HUES6 (cell line): ENCODE measurements around the gene IGSF22.
A peak's percentile ranks its signal among the peaks of the same experiment; 100 is the strongest.

Experiments used
- H3K27ac ChIP-seq: 2 replicates; pipeline ENCODE4 v1.7.0; 2013; ENCODE audit warnings: low read depth, mild to moderate bottlenecking, low read length, inconsistent platforms
- H3K27me3 ChIP-seq: 2 replicates; pipeline ENCODE4 v1.6.1; 2013; ENCODE audit warnings: low read length; ENCODE audit not compliant: control insufficient read depth, insufficient read depth
- H3K36me3 ChIP-seq: 2 replicates; pipeline ENCODE4 v1.6.1; 2013; ENCODE audit warnings: low read length; ENCODE audit not compliant: control insufficient read depth, insufficient read depth
- H3K4me1 ChIP-seq: 2 replicates; pipeline ENCODE4 v1.6.1; 2013; ENCODE audit warnings: low read length; ENCODE audit not compliant: control insufficient read depth, insufficient read depth
- H3K4me3 ChIP-seq: 2 replicates; pipeline ENCODE4 v1.5.1; 2013; ENCODE audit warnings: low read depth, low read length
- H3K9ac ChIP-seq: one replicate; pipeline ENCODE4 v1.6.1; 2013; ENCODE audit warnings: mild to moderate bottlenecking, low read length
- H3K9me3 ChIP-seq: 2 replicates; pipeline ENCODE4 v1.6.1; 2013; ENCODE audit warnings: low read depth, low read length; ENCODE audit not compliant: control insufficient read depth, insufficient read depth

The IGSF22 gene

GRCh38 chr11:18726040-18726439 lies at the start of gene IGSF22:
TSS of gene IGSF22 (minus strand) at chr11:18726188. CDS start at chr11:18724236, 1,952 bp downstream.
- no peak within 1 kb of the TSS for H3K27ac ChIP-seq
- no peaks in the 10 kb centered on the region for H3K27me3 ChIP-seq
- H3K4me1 ChIP-seq, result peaks cover 16% of the 10 kb centered on the region
- no peak within 1 kb of the TSS for H3K9ac ChIP-seq
- H3K4me3 ChIP-seq, result no peak within 1 kb of the TSS
- H3K9me3 ChIP-seq, result no peaks in the 10 kb centered on the region
- no peaks in the 10 kb centered on the region for H3K36me3 ChIP-seq

- Histone ChIP-seq H3K27ac (no peak overlapping the region), H3K9me3 (no peaks in the 10 kb centered on the region), H3K27me3 (peaks cover 3% of the 10 kb centered on the region; the same call in 1 of the 2 replicates)
These were observed 48.8 kb upstream of the IGSF22 start for GRCh38 chr11:18774801-18775200.

GRCh38 chr11:18773681-18774080 lies 47.7 kb upstream of the IGSF22 start:
- H3K4me1 ChIP-seq, result peaks cover 19% of the 10 kb centered on the region
- no peak overlapping the region for H3K4me3 ChIP-seq
- H3K9me3 ChIP-seq, result no peaks in the 10 kb centered on the region
- no peaks in the 10 kb centered on the region for H3K36me3 ChIP-seq
- no peak overlapping the region for H3K27ac ChIP-seq
- peaks cover 3% of the 10 kb centered on the region; the same call in 1 of the 2 replicates for H3K27me3 ChIP-seq
- H3K9ac ChIP-seq, result no peak overlapping the region

More at GRCh38 chr11:18774801-18775200, 48.8 kb upstream of the IGSF22 start:
- no peak overlapping the region for H3K4me3 ChIP-seq
- peaks cover 19% of the 10 kb centered on the region for H3K4me1 ChIP-seq
- H3K36me3 ChIP-seq, result no peaks in the 10 kb centered on the region
- no peak overlapping the region for H3K9ac ChIP-seq

GRCh38 chr11:18773104-18773503 lies 47.1 kb upstream of the IGSF22 start:
- H3K9me3 ChIP-seq, result no peaks in the 10 kb centered on the region
- no peak overlapping the region for H3K9ac ChIP-seq
- no peak overlapping the region for H3K27ac ChIP-seq
- H3K27me3 ChIP-seq, result peaks cover 3% of the 10 kb centered on the region; the same call in 1 of the 2 replicates
- no peak overlapping the region; the same call in 1 of the 2 replicates for H3K4me3 ChIP-seq
- no peaks in the 10 kb centered on the region for H3K36me3 ChIP-seq
- H3K4me1 ChIP-seq, result peaks cover 19% of the 10 kb centered on the region

GRCh38 chr11:18772211-18772610 lies 46.2 kb upstream of the IGSF22 start:
- H3K4me3 ChIP-seq, result no peak overlapping the region
- no peak overlapping the region for H3K9ac ChIP-seq
- no peak overlapping the region for H3K27ac ChIP-seq
- peaks cover 3% of the 10 kb centered on the region; the same call in 1 of the 2 replicates for H3K27me3 ChIP-seq
- H3K9me3 ChIP-seq, result no peaks in the 10 kb centered on the region
- no peaks in the 10 kb centered on the region for H3K36me3 ChIP-seq
- H3K4me1 ChIP-seq, result peaks cover 19% of the 10 kb centered on the region

- peaks cover 3% of the 10 kb centered on the region; the same call in 1 of the 2 replicates for H3K27me3 ChIP-seq
- no peaks in the 10 kb centered on the region for H3K9me3 ChIP-seq
- H3K36me3 ChIP-seq, result no peaks in the 10 kb centered on the region
- H3K4me1 ChIP-seq, result peaks cover 19% of the 10 kb centered on the region
- no peak overlapping the region for H3K27ac ChIP-seq
- no peak overlapping the region for H3K9ac ChIP-seq
- H3K4me3 ChIP-seq, result no peak overlapping the region
These were observed 45.5 kb upstream of the IGSF22 start for GRCh38 chr11:18771266-18772035.

GRCh38 chr11:18770479-18771125 lies 44.6 kb upstream of the IGSF22 start:
- H3K27ac ChIP-seq, result no peak overlapping the region
- H3K36me3 ChIP-seq, result no peaks in the 10 kb centered on the region
- H3K27me3 ChIP-seq, result peaks cover 3% of the 10 kb centered on the region; the same call in 1 of the 2 replicates
- H3K4me3 ChIP-seq, result no peak overlapping the region
- no peak overlapping the region for H3K9ac ChIP-seq
- H3K9me3 ChIP-seq, result no peaks in the 10 kb centered on the region
- H3K4me1 ChIP-seq, result peaks cover 19% of the 10 kb centered on the region

GRCh38 chr11:18769802-18770456 lies 43.9 kb upstream of the IGSF22 start:
- H3K27ac ChIP-seq, result no peak overlapping the region
- H3K36me3 ChIP-seq, result no peaks in the 10 kb centered on the region
- H3K27me3 ChIP-seq, result peaks cover 3% of the 10 kb centered on the region; the same call in 1 of the 2 replicates
- no peaks in the 10 kb centered on the region for H3K9me3 ChIP-seq
- H3K9ac ChIP-seq, result peak overlapping the region; percentile 34
- no peak overlapping the region for H3K4me3 ChIP-seq
- H3K4me1 ChIP-seq, result peaks cover 19% of the 10 kb centered on the region

GRCh38 chr11:18768978-18769377 lies 43.0 kb upstream of the IGSF22 start:
- no peaks in the 10 kb centered on the region for H3K9me3 ChIP-seq
- H3K27me3 ChIP-seq, result peaks cover 3% of the 10 kb centered on the region; the same call in 1 of the 2 replicates
- H3K27ac ChIP-seq, result no peak overlapping the region
- no peak overlapping the region for H3K9ac ChIP-seq
- H3K4me1 ChIP-seq, result peaks cover 17% of the 10 kb centered on the region
- no peak overlapping the region for H3K4me3 ChIP-seq
- no peaks in the 10 kb centered on the region for H3K36me3 ChIP-seq

GRCh38 chr11:18768472-18768901 lies 42.5 kb upstream of the IGSF22 start:
- no peak overlapping the region for H3K9ac ChIP-seq
- H3K27me3 ChIP-seq, result peaks cover 3% of the 10 kb centered on the region; the same call in 1 of the 2 replicates
- peaks cover 17% of the 10 kb centered on the region for H3K4me1 ChIP-seq
- H3K27ac ChIP-seq, result no peak overlapping the region
- H3K4me3 ChIP-seq, result no peak overlapping the region
- H3K36me3 ChIP-seq, result no peaks in the 10 kb centered on the region
- H3K9me3 ChIP-seq, result no peaks in the 10 kb centered on the region
